SK-N-MC (cell line): ENCODE results near the gene CFAP45.

Experiments used
- EZH2 ChIP-seq: fragments of 200-600 bp; sonication (generic); IDR thresholded peaks from one replicate; pipeline ENCODE4 v1.6.1; 2017; ENCODE audit warnings: antibody characterized with exemption
- POLR2AphosphoS5 ChIP-seq: IDR thresholded peaks from 2 replicates; pipeline ENCODE4 v1.6.1; 2012; ENCODE audit warnings: mild to moderate bottlenecking, low read depth, low read length, borderline replicate concordance

DNA sequence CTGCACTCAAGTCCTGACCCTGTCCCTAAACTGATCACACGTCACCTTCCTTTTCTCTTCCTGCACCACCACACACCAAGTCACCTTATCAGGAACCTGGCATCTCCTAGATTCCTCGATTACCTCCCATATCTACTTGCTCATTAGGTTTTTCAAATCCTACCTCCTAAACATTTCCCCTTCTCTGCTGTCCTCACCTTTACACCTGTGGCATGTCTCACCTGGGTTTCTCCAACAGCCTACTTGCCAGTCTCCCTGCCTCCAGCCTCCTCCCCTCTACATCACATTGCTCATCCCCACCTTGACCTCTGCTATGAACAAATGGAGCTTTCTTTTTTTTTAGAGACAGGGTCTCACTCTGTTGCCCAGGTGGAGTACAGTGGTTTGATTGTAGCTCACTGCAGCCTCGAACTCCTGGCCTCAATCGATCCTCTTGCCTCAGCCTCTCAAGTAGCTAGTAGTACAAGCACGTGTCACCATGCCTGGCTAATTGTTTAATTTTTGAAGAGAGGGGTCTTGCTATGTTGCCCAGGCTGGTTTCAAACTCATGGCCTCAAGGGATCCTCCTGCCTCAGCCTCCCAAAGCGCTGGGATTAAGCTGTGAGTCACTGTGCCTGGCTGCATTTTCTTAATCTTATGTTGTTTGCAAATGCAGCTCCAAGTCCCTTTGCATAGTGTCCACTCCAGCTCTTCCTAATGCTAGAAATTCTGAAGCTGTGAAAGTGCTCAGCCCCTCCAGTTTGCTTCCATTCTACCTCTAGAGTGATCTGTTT lies 39.1 kb upstream of the CFAP45 start:
- TF ChIP-seq POLR2AphosphoS5 (no peak), EZH2 (no peak)
